NCI-H82 (cell line): ENCODE results near the gene ABHD16A.
"Not testable (repeated sequence)": the region's sequence is repeated elsewhere in the genome, so short reads cannot be mapped to it uniquely, and the experiment has no call there.

Experiments
- DNase-seq: peaks from one replicate; lab custom pipeline; 2025; lab: John Stamatoyannopoulos, UW

Gene ABHD16A

DNA sequence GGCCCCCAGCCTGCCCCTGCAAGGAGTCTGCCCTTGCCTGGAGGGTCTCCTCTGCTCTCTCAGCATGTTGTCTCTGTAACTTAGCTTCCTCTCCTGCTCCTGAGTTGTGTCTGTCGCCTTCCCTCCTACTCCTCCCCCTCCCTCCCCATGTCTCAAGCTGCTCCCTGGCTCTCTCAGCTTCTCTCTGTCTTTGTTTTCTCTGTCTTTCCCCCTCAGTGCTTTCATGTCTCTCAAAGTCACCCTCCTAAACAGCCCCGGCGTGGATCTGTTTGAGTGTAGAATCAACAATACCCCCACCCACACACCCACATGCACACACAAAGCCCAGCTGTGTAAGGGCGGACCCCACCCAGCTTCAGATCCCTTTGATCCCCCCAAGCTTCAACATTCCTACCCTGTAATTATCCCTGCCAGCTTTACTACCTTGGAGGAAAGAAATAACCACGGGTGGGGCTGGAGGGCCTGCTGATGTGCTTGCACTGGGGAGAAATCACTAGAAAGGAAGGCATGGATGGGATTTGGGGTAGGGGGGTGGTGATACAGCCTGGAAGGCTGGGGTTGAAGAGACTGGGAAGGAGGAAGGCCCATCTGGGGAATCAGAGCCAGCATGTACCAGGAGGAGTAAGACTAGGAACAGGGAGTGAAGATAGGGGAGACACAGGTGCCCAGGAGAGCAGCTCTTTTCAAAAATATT is 11.0 kb upstream of the ABHD16A start:
- peak; percentile 46 for DNase-seq

DNA sequence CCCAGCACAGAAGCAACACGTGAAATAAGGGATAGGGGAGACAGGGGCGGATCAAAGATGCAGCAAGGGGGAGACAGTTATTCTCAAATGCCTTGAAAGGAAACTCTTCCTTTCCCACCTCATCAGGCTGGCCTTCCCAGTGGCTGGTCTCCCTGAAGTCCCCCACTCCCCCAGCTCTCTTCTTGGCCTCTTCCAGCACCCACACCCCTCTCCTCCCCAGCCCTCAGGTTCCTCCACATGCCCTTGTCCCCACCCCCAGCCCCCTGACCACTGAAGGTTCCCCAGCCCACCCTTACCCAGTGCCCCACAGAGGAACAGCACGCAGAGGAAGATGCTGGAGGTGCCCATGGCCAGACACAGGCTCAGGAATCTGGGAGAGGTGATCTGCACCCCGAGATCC is 10.3 kb upstream of the ABHD16A start:
- no peak for DNase-seq

DNA sequence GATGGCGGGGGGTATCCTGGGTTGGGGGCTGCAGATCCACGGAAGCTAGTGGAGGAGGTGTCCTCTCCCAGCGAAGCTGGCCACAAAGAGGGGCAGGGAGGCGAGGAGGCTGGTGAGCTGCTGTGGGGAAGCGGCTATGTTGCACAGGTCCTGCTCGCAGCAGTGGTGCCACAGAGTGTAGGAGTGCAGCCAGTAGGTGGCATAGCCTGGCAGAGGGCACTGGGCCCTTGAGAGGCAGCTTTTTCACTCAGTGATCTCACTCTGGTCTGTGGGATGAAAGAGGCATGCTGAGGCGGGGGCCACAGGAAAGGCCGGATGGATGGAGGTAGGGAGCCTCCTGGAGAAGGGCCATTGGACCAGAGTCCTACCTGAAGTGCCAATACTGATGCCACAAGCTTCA is 9.2 kb upstream of the ABHD16A start:
- DNase-seq, result no peak

DNA sequence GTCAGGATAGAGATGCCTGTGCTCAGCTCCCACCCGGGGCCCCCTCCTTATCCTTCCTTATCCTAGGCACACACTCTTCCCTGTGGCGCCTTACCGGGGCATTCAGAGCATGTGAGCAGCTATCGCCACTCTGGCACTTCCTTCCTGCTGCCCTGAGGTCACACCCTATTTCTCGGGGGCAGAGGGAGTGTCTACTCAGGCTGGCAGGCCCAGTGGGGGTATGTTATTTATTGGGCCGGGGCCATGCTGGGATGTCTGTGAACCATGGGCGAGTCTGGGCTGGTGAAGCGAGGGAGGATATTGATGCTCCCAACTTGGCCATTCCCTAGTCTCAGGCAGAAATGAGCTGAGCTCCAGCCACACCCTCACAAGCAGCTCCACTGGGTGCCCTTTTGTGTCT is 8.1 kb upstream of the ABHD16A start:
- DNase-seq, result no peak

DNA sequence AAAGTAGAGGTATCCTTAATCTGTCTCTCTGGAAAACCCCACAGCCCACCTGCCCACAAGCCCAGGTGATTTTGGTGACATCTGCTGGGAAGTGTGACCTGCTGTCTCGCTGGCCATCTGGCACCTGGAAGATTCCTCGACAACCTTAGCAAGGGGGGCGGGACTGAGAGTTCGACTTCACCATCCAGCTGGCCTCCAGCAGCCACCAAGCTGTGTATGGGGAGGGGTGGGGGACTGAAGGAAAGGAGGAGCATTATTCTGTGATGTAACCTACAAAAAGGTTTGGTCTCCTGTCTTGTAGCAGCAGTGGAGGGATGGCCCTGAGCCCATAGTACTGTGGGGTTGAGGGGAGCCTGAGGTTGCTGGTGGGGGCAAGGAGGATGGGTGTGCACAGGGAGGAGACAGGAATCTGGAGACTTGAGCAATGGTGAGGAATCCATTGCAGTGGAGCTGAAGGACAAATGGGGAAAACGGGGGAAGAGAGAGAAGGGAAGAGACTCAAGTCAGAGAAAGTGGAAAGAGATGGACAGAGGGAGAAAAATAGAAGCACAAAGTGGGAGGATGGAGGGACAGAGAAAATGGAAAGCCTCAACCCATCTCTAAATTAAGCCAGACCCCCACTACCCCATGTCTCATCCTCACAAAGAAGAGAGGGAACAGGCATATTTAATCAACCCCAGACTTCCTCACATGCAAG is 7.5 kb upstream of the ABHD16A start:
- DNase-seq, result peak; percentile 73

DNA sequence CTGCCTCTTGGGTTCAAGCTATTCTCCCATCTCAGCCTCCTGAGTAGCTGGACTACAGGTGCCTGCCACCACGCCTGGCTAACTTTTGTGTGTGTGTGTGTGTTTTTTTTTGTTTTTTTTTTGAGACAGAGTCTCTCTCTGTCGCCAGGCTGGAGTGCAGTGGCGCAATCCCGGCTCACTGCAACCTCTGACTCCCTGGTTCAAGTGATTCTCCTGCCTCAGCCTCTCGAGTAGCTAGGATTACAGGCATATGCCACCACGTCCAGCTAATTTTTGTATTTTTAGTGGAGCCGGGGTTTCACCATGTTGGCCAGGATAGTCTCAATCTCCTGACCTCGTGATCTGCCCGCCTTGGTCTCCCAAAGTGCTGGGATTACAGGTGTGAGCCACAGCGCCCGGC is 6.0 kb upstream of the ABHD16A start:
- DNase-seq, result not testable (repeated sequence)

DNA sequence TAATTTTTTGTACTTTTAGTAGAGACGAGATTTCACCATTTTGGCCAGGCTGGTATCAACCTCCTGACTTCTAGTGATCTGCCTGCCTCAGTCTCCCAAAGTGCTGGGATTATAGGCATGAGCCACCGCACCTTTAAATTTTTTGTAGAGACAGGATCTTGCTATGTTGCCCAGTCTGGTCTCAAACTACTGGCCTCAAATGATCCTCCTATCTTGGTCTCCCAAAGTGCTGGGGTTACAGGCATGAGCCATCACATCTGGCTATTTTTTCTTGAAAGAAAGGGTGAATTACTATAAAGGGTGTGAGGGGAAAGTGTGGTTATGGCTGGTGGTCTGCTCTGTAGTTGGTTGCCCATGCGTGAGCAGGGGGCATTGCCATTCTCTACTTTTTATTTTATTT is 5.1 kb upstream of the ABHD16A start:
- DNase-seq, result no peak

DNA sequence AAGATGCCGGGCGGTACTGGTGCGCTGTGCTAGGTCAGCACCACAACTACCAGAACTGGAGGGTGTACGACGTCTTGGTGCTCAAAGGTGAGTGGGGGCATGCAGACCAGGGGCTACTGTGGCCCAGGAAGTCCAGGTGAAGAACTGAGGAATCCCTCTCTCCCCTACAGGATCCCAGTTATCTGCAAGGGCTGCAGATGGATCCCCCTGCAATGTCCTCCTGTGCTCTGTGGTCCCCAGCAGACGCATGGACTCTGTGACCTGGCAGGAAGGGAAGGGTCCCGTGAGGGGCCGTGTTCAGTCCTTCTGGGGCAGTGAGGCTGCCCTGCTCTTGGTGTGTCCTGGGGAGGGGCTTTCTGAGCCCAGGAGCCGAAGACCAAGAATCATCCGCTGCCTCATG is 4.6 kb upstream of the ABHD16A start:
- no peak for DNase-seq

DNA sequence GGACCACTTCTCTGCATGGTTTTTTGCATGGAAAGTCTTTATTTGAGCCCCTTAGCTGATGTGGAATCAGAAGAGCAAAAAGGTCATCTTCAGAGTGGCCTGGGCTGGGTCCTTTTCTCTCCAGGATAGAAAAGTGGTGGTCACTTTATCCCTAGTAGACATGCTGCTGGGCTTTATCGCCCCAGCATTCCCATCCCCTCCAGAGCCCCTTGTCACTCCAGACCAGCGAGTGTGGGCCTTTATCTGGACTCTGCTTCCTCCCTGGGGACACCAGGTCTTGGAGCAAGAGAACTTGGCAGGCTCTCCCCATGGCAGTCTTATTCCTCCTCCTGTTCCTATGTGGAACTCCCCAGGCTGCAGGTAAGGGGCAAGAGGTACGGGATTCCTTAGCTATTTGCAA is 3.5 kb upstream of the ABHD16A start, which contains the start of gene LY6G6F:
TSS of gene LY6G6F (plus strand) at position 268 of the 400 bp plus-strand sequence. CDS start at position 309, 41 bp downstream.
- no peak for DNase-seq

DNA sequence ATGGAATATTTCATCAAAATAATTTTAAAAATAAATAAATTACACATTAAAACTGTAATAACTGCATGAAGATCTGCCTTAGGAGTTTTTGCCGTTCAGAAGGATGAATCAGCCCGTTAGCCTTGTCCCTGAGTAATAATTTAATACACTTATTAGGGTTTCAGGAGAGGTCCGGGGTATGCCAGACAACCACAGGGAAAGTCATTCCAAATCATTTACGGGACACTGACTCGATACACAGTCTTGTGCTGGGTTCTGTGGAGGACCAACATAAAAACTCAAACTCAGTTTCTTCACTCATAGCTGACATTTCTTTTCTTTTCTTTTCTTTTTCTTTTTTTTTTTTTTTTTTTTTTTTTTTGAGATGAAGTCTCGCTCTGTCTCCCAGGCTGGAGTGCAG is 2.8 kb upstream of the ABHD16A start:
- no peak for DNase-seq

DNA sequence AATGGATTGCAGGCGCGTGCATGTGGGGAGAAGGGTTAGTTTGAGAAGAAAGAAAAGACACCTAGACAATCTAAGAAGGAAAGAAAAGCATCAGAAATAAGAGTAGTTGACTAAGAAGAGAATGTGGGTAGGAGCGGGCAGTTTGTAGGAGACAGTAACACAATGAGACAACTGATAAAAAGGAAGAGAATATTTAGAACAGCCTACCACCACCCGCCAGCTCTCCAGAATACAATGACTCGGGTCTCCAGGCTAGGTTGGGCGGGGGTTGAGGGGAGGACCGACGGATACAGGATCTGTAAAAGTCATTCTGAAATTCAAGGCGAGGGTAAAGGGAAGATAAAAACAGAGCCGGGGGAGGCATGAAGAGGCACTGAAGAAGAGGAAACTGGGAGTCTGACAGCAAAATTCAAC is 712 bp downstream of the ABHD16A start:
- no peak for DNase-seq

DNA sequence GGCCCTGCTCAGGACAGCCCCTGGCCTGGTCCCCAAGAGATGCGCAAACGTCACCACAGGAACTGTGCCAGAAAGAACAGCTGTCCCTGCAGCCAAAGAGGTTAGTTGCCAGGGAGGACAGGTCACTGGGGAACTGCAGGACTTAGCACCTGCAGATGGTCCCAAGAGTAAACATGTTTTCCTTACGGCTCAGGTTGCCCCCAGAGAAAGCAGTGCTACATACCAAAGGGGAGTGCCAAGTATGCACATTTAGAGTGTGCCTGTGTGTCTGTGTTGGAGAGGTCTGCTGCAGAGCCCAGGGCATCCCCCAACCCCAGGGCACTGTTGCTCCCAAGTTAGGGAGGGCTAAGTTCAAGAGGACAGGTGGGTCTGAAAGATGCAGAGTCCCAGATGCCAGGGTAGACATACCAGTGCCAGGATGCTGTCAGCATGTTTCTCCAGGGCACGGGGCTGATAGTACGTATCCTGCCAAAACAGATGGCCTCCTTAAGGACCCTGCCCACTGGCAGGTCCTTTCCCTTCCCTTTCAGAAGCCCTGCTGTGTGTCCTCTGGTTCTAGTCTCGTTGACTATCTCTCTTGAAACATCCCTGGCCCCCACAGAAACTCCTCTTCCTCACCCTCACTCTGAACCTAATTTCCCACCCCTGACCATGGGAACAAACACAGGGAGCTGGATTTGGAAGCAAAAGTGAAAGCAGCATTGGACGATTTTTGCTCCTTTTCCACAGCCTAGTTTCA is 1.3 kb downstream of the ABHD16A start:
- DNase-seq, result peak; percentile 46

DNA sequence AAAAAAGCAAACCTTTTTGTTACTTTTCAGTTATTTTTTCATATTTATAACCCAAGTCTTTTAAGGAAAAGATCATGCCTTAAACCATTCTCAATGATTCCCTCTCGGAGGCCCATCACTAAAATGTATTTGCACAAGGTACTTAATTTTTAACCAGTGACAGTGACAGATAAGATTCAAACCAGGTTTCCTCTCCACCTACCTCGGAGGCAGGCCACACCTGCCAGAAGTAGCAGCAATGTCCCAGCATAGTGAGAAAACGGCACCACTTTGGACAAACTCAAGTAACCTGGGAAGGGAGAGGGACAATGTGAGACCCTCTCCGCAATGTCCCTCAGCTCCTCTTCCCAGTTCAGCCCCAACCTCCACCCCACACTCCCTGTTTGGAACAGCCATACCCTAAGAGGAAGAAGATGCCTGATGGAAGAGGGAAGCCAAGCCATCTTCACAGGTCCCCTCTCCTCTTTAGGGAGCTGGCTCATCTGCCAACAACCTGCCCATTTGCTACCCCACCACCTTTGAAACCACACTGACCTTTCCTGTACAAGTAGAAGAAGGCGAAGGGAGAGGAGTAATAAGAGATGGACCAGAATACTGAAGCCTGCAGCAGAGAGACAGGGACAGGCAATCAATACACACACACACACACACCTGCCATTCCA is 2.3 kb downstream of the ABHD16A start:
- DNase-seq, result no peak

DNA sequence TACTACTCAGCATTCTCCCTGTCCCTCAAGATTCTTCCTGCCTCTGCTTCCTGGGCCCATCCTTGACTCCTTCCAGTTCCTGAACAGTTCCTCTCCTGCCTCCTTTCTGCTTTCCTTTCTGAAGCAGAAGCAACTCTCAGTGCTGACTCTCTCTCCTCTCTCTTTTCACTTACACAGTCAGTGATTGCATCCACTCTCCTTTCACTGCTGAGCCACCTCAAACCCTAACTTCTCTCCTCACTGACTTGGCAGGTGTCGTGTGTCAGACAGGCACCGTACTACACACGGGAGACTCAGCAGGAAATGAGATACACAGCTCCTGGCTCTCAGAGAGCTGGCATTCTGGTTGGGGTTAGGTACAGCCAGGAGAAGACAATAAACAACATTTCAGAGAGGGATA is 5.6 kb downstream of the ABHD16A start:
- no peak for DNase-seq

DNA sequence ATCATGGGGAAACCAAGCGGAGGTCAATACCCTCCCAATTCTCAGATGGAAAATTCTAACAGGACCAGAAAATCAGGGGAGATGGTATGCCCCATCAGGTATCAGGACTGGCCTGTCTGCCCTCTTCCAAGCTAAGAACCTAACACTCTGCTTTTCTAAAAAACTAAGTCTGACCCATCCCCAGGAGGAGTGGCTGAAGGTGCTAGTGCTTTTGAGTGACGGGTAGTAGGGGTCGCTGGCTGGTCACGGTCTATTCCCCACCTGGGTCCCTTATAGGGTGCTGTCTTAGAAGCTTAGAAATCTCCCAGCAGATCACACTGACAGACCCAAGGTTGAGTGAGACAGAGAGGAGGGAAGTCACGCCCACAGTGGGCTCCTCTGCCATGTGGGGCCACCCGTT is 9.6 kb downstream of the ABHD16A start:
- no peak for DNase-seq

DNA sequence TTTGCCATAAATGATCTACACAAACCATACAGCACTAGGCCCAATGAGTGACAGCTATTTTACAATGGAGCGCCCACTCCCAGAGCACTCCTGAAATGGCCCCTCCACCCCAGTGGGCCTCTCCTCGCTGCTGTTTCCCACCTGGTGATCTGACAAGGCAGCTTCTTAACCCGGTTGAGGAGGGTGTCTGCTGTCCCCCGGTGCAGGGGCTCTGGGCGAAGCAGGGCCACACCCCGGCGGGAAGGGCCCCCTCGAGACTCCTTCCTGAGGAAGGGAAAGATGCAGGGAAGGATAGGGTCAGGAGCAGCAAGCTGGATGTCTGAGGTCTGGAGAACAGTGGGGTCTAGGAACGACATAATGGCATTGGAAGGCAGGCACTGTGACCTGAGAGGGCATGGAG is 10.2 kb downstream of the ABHD16A start:
- DNase-seq, result no peak

DNA sequence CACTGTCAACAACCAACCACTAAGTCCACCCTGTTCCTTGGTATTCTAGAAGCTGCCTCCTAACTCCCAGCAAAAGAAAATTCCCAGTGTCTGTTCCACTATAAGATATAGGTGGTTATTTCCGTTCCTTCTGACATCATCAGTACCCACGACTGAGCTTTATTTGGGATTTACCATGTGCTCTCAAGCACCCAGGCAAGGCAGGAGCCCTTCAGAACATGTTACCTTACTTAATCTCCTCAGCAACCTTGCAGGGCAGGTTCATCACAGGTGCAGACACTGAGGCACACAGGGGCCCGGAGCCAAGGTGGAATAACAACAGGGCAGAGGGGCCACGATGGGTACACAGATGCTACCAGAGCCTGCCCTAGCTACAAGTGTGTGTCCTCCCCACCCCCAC is 10.8 kb downstream of the ABHD16A start:
- DNase-seq, result no peak

DNA sequence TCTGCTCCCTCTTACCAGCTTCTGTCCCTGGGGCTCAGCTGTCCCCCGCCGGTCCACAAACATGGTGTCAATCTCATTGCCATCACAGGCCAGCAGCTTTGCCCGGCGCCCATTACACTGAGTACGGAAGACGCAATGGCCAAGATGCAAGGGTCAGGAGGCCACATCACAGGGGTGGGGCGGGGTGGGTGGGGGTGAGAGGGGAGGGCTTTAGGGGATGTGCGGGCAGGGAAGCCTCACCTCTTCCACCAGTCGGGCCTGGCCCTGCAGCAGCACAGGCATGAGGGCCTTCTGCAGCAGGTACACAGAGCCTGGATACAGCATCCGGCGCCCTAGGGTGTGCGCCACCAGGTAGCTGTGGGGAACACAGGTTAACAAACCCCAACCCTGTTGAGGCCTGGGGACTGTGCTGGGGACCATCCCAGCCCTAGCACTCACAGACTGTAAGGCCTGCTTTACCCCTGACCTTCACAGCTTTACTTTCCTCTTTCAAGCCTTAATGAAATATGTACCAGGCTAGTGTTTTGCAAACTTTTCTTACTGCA is 11.5 kb downstream of the ABHD16A start:
- DNase-seq, result no peak

DNA sequence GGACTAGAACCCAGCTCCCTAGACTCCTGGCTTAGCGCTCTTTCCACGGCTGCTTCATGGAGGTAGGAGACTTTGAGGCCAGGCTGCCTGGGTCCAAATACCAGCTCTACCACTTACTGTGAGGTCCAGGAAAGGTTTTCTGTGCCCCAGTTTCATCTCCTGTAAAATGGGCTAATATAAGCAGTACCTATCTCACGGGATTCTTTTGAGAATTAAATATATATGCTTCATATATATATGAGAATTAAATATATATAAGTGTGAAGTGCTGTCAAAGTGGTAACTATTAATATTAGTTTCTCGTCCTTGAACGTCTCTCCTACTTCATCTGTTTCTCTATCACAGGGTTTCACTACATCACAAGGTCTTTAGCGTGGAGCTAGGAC is 12.1 kb downstream of the ABHD16A start:
- DNase-seq, result no peak

DNA sequence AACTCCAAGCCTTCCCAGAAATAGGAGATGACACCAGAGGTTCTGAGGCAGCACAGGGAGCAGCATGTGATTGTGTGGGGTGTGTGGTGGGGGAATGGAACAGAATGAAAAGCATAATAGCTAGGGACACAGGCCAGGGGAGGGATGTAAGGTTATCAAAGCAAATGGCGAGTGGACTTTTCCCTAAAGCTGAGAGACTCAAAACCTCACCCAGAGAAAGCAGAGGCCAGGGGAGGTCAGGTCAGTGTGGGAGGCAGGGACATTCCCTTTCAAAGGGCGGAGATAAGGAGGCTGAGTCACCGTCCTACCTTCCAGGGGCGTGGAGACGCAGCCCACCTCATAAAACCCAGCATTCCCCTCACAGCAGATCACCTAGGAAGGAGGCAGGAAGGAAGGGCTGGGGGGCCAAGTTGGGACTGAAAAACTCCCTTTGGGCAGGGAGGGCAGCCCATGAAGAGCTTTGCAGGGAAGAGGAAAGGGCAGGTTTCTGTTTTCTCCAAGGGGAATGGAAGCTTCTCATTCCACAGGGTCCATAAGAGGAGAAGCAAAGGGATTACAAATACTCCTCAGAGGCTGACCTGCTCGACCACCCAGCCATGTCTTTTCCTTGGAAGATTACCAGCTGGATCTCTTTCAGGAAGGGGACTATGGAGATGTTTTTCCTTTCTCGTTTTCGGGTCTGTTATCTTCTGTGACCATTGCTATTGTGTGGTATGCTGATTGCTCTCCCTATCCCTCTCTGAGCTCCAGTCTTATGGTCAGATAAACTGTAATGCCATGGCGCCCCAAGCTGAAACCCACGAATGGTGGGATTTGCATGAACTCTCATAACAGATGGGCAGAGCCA is 12.7 kb downstream of the ABHD16A start:
- DNase-seq, result no peak
